ENCODE data around the gene UBXN10. TPM values are rescaled to one million over a fixed set of nuclear protein-coding genes. Genes with fewer than 3 reads are reported as not detected.

UBXN10 gene
- polyA plus RNA-seq, 1 donor (not counting 4 experiments of a cell fraction or from before 2014, with no cell fraction given) = 0.05 TPM

DNA sequence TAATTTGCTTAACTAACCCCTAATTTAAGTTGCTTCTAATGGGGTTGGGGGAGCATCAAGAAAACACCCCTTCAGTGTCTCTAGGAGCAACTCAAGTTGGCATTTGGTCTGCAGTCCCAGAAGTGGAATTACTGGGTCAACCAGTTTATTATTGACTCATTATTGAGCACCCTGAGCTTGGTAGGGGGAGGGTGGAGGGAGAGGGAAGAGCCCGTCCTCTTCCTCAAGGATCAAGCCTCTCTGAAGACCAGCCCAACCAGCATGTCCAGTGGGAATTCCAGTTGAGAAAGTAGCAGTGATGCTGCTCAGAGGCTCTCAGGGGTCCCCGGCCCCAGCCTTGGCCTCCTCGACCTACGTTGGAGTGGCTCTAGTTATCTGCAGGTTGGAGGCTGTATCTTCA lies 48.8 kb upstream of the UBXN10 start:
- peaks cover 7% of the 10 kb centered on the region for H3K4me1 ChIP-seq (ENCODE audit: control insufficient read depth, extremely low read depth, insufficient read depth, low read length)
- DNase-seq (ENCODE audit: low read depth, low spot score) = no peak
- no peaks in the 10 kb centered on the region for H3K27me3 ChIP-seq (ENCODE audit: control insufficient read depth, extremely low read depth, insufficient read depth, low read length)
- H3K9me3 ChIP-seq (ENCODE audit: control insufficient read depth, low read depth, low read length) = no peaks in the 10 kb centered on the region
- H3K27ac ChIP-seq (ENCODE audit: control insufficient read depth, insufficient read depth, low read length) = no peak overlapping the region
- no peaks in the 10 kb centered on the region for H3K9me1 ChIP-seq (ENCODE audit: control insufficient read depth, extremely low read depth, insufficient read depth, low read length)
- dilution Hi-C loops (cut with MboI; ENCODE audit: extremely low pct_ligation_motif_present, low sequenced_read_pairs) = no loop called here
- no peak overlapping the region for H3K4me3 ChIP-seq (ENCODE audit: control insufficient read depth in 2 of 3, extremely low read depth in 1 of 3, insufficient read depth in 2 of 3, low read depth in 1 of 3, low read length in 3 of 3)
- no peaks in the 10 kb centered on the region for H4K20me1 ChIP-seq (ENCODE audit: control insufficient read depth, extremely low read depth, insufficient read depth, low read length)
- peak overlapping the region; percentile 31 for H3K4me2 ChIP-seq (ENCODE audit: control insufficient read depth, extremely low read depth, insufficient read depth, low read depth, low read length)
- no peak overlapping the region for H2AFZ ChIP-seq (ENCODE audit: control insufficient read depth, low read length)
- H3K9ac ChIP-seq (ENCODE audit: control insufficient read depth, extremely low read depth, insufficient read depth, low read length) = no peak overlapping the region
- H3K79me2 ChIP-seq (ENCODE audit: control insufficient read depth, insufficient read depth, low read length) = no peaks in the 10 kb centered on the region
- no peaks in the 10 kb centered on the region for H3K36me3 ChIP-seq (ENCODE audit: control insufficient read depth in 2 of 2, extremely low read depth in 1 of 2, insufficient read depth in 2 of 2, low read length in 2 of 2)
- TF ChIP-seq CTCF (optimal IDR thresholded peaks at IDR 0.05 in 1 of 3, IDR thresholded peaks at IDR 0.05 in 1 of 3, conservative IDR thresholded peaks at IDR 0.05 in 1 of 3; ENCODE audit: extremely low read depth in 1 of 3, insufficient read depth in 2 of 3, low read length in 3 of 3) (no peak), EZH2 (IDR thresholded peaks at IDR 0.05; ENCODE audit: low read length) (no peak)
- no peak for FAIRE-seq

GRCh38 chr1:20137604-20138003 lies 48.3 kb upstream of the UBXN10 start:
- no peak for TF ChIP-seq CTCF (optimal IDR thresholded peaks at IDR 0.05 in 1 of 3, IDR thresholded peaks at IDR 0.05 in 1 of 3, conservative IDR thresholded peaks at IDR 0.05 in 1 of 3; ENCODE audit: extremely low read depth in 1 of 3, insufficient read depth in 2 of 3, low read length in 3 of 3)
- no peak for TF ChIP-seq EZH2 (IDR thresholded peaks at IDR 0.05; ENCODE audit: low read length)
- Histone ChIP-seq H3K9me3 (ENCODE audit: control insufficient read depth, low read depth, low read length) (no peaks in the 10 kb centered on the region), H3K4me3 (ENCODE audit: control insufficient read depth in 2 of 3, extremely low read depth in 1 of 3, insufficient read depth in 2 of 3, low read depth in 1 of 3, low read length in 3 of 3) (no peak overlapping the region), H4K20me1 (ENCODE audit: control insufficient read depth, extremely low read depth, insufficient read depth, low read length) (no peaks in the 10 kb centered on the region), H3K27me3 (ENCODE audit: control insufficient read depth, extremely low read depth, insufficient read depth, low read length) (no peaks in the 10 kb centered on the region), H3K9ac (ENCODE audit: control insufficient read depth, extremely low read depth, insufficient read depth, low read length) (no peak overlapping the region), H3K27ac (ENCODE audit: control insufficient read depth, insufficient read depth, low read length) (no peak overlapping the region), H3K4me1 (ENCODE audit: control insufficient read depth, extremely low read depth, insufficient read depth, low read length) (peaks cover 7% of the 10 kb centered on the region), H2AFZ (ENCODE audit: control insufficient read depth, low read length) (no peak overlapping the region), H3K79me2 (ENCODE audit: control insufficient read depth, insufficient read depth, low read length) (no peaks in the 10 kb centered on the region), H3K4me2 (ENCODE audit: control insufficient read depth, extremely low read depth, insufficient read depth, low read depth, low read length) (no peak overlapping the region), H3K9me1 (ENCODE audit: control insufficient read depth, extremely low read depth, insufficient read depth, low read length) (no peaks in the 10 kb centered on the region), H3K36me3 (ENCODE audit: control insufficient read depth in 2 of 2, extremely low read depth in 1 of 2, insufficient read depth in 2 of 2, low read length in 2 of 2) (no peaks in the 10 kb centered on the region)
- dilution Hi-C loops (cut with MboI; ENCODE audit: extremely low pct_ligation_motif_present, low sequenced_read_pairs) = no loop called here
- no peak for FAIRE-seq
- DNase-seq (ENCODE audit: low read depth, low spot score) = no peak
